Neural cell (in vitro differentiated cells): ENCODE data around the gene CACNA1B. TPM values are rescaled to one million over a fixed set of nuclear protein-coding genes. Genes with fewer than 3 reads are reported as not detected.
"Not testable (repeated sequence)": the region's sequence is repeated elsewhere in the genome, so short reads cannot be mapped to it uniquely, and the experiment has no call there.

Experiments used
- H2AFZ ChIP-seq: fragments of 200-600, 300-800 bp; sonication (generic), shearing (Covaris generic); 2 replicates; pipeline ENCODE4 v1.6.0; 2014; ENCODE audit warnings: low read depth, mild to moderate bottlenecking, antibody characterized with exemption, low read length, moderate library complexity
- H3F3A ChIP-seq: fragments of 200-600 bp; shearing (Covaris generic); 2 replicates; pipeline ENCODE4 v1.6.1; 2016; ENCODE audit warnings: mild to moderate bottlenecking, moderate library complexity, mixed read lengths, antibody characterized with exemption, low read length; ENCODE audit not compliant: insufficient read depth, poor library complexity, severe bottlenecking
- H3K27ac ChIP-seq: fragments of 200-600, 300-800 bp; sonication (generic), shearing (Covaris generic); 2 replicates; pipeline ENCODE4 v1.5.1; 2014; ENCODE audit warnings: mild to moderate bottlenecking, low read length, moderate library complexity
- H3K27me3 ChIP-seq: fragments of 300-800, 200-600 bp; sonication (generic), shearing (Covaris generic); 2 replicates; pipeline ENCODE4 v1.6.0; 2014; ENCODE audit warnings: mild to moderate bottlenecking, low read depth, low read length, moderate library complexity; ENCODE audit not compliant: insufficient read depth
- H3K36me3 ChIP-seq: fragments of 300-800, 200-600 bp; sonication (generic), shearing (Covaris generic); 2 replicates; pipeline ENCODE4 v1.5.1; 2014; ENCODE audit warnings: mild to moderate bottlenecking, antibody characterized with exemption, low read length, moderate library complexity; ENCODE audit not compliant: insufficient read depth
- H3K4me2 ChIP-seq: fragments of 300-800, 200-600 bp; sonication (generic), shearing (Covaris generic); 2 replicates; pipeline ENCODE4 v1.6.0; 2014; ENCODE audit warnings: mild to moderate bottlenecking, low read length
- H3K4me3 ChIP-seq: fragments of 300-800, 200-600 bp; sonication (generic), shearing (Covaris generic); 2 replicates; pipeline ENCODE4 v1.5.1; 2014; ENCODE audit warnings: mild to moderate bottlenecking, low read length, moderate library complexity
- H3K79me2 ChIP-seq: fragments of 200-600 bp; shearing (Covaris generic); replicated peaks from 2 replicates; pipeline ENCODE4 v1.6.0; 2014; ENCODE audit warnings: mild to moderate bottlenecking, low read length, moderate library complexity; ENCODE audit not compliant: insufficient read depth
- H3K9ac ChIP-seq: fragments of 300-800, 200-600 bp; sonication (generic), shearing (Covaris generic); 2 replicates; pipeline ENCODE4 v1.6.1; 2016; ENCODE audit warnings: mild to moderate bottlenecking, low read length, mixed read lengths
- H3K9me2 ChIP-seq: fragments of 200-600 bp; shearing (Covaris generic); 2 replicates; pipeline ENCODE4 v1.6.1; 2016; ENCODE audit warnings: mild to moderate bottlenecking, low read length, mixed read lengths; ENCODE audit not compliant: insufficient read depth
- H3K9me3 ChIP-seq: fragments of 200-600, 300-800 bp; sonication (generic), shearing (Covaris generic); 2 replicates; pipeline ENCODE4 v1.6.1; 2016; ENCODE audit warnings: mild to moderate bottlenecking, mixed run types, low read length, moderate library complexity, mixed read lengths
- H4K20me1 ChIP-seq: fragments of 200-600 bp; shearing (Covaris generic); 2 replicates; pipeline ENCODE4 v1.6.1; 2016; ENCODE audit warnings: mild to moderate bottlenecking, mixed run types; ENCODE audit not compliant: insufficient read depth
- EP300 ChIP-seq: fragments of 450-650 bp; conservative IDR thresholded peaks from 2 replicates; pipeline ENCODE4 v1.6.1; 2014; ENCODE audit warnings: antibody characterized with exemption, mild to moderate bottlenecking, moderate library complexity; ENCODE audit not compliant: poor library complexity, severe bottlenecking
- EZH2 ChIP-seq: fragments of 200-600, 300-800 bp; shearing (Covaris generic), sonication (generic); IDR thresholded peaks from 2 replicates; pipeline ENCODE4 v1.6.1; 2014; ENCODE audit warnings: antibody characterized with exemption, low read length, borderline replicate concordance, mild to moderate bottlenecking; ENCODE audit not compliant: insufficient read depth, poor library complexity, severe bottlenecking
- MXI1 ChIP-seq: fragments of 450-650 bp; conservative IDR thresholded peaks from 2 replicates; pipeline ENCODE4 v1.6.1; 2014; ENCODE audit warnings: antibody characterized with exemption, mild to moderate bottlenecking; ENCODE audit not compliant: poor library complexity, severe bottlenecking
- POLR2AphosphoS5 ChIP-seq: IDR thresholded peaks from 2 replicates; pipeline ENCODE4 v1.6.1; 2012
- RAD21 ChIP-seq: fragments of 450-650 bp; conservative IDR thresholded peaks from 2 replicates; pipeline ENCODE4 v1.6.1; 2014; ENCODE audit warnings: antibody characterized with exemption, mild to moderate bottlenecking, moderate library complexity
- REST ChIP-seq: IDR thresholded peaks from 2 replicates; pipeline ENCODE4 v1.6.1; 2012; ENCODE audit warnings: borderline replicate concordance
- SMC3 ChIP-seq: fragments of 450-650 bp; conservative IDR thresholded peaks from 2 replicates; pipeline ENCODE4 v1.6.1; 2014; ENCODE audit warnings: antibody characterized with exemption, mild to moderate bottlenecking, moderate library complexity; ENCODE audit not compliant: poor library complexity
- TAF1 ChIP-seq: IDR thresholded peaks from 2 replicates; pipeline ENCODE4 v1.6.1; 2012; ENCODE audit warnings: low read depth
- polyA plus RNA-seq: library from polyadenylated mRNA; depleted of rRNA; stranded (reverse); fragments of >200 nt; gene quantifications from 2 replicates; pipeline ENCODE4 v1.2.3, GENCODE V29; 2014
- TF ChIP-seq, protein P1 (sequence below): fragments of 450-650 bp; IDR thresholded peaks from 2 replicates; pipeline ENCODE4 v1.5.1; 2014; ENCODE audit warnings: antibody characterized with exemption, mild to moderate bottlenecking, moderate library complexity; ENCODE audit not compliant: poor library complexity, severe bottlenecking

The CACNA1B gene
- polyA plus RNA-seq, 1 donor from 2014 or later = 5.8 TPM

DNA sequence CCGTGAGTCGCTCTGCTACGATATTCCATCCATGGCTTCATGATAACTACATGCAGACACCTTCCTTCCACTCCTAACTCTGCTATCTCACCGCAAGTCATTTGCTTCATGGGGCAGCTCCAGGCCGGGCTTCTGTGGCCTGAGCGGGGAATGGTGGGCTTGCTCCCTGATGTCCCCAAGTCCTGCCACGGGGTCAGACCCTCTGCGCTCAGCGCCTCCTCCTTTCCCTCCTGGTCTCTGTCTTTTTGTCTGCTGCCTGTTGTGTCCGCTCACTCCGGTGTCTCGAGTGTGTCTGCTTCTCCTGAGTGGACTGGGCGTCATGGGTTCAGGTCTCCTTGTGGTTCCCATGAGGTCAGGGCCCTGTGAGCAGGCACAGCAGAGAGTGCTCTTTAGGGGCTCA, 139.6 kb downstream of the CACNA1B start:
- no peak overlapping the region for H3K9ac ChIP-seq
- no peaks in the 10 kb centered on the region for H3F3A ChIP-seq
- H3K36me3 ChIP-seq = no peaks in the 10 kb centered on the region
- TF ChIP-seq REST (no peak), POLR2AphosphoS5 (no peak), TAF1 (no peak), EP300 (no peak), SMC3 (no peak)
- no peak overlapping the region for H2AFZ ChIP-seq
- no peak overlapping the region for H3K4me3 ChIP-seq
- H3K27ac ChIP-seq = no peak overlapping the region
- peaks cover 4% of the 10 kb centered on the region for H3K27me3 ChIP-seq
- H3K79me2 ChIP-seq = no peaks in the 10 kb centered on the region
- H4K20me1 ChIP-seq = no peaks in the 10 kb centered on the region
- no peak overlapping the region for H3K4me2 ChIP-seq
- H3K9me3 ChIP-seq = no peaks in the 10 kb centered on the region
- H3K9me2 ChIP-seq = no peaks in the 10 kb centered on the region

GRCh38 chr9:138019514-138019913, 141.9 kb downstream of the CACNA1B start:
- H3K36me3 ChIP-seq, H4K20me1 ChIP-seq, H3K27ac ChIP-seq, H3K9ac ChIP-seq, H3K4me2 ChIP-seq, H3K9me3 ChIP-seq, H3K4me3 ChIP-seq, H3F3A ChIP-seq, H3K79me2 ChIP-seq, H3K9me2 ChIP-seq, H2AFZ ChIP-seq: not testable (repeated sequence)
- peaks cover 22% of the 10 kb centered on the region for H3K27me3 ChIP-seq

GRCh38 chr9:138020120-138020794, 142.7 kb downstream of the CACNA1B start:
- H3K9ac ChIP-seq = no peak overlapping the region
- H4K20me1 ChIP-seq = no peaks in the 10 kb centered on the region
- peaks cover 22% of the 10 kb centered on the region for H3K27me3 ChIP-seq
- no peaks in the 10 kb centered on the region for H3K9me3 ChIP-seq
- no peak overlapping the region for H3K4me3 ChIP-seq
- H3K4me2 ChIP-seq = no peak overlapping the region
- H3K9me2 ChIP-seq = no peaks in the 10 kb centered on the region
- no peak overlapping the region for H2AFZ ChIP-seq
- no peaks in the 10 kb centered on the region for H3K36me3 ChIP-seq
- H3K79me2 ChIP-seq = no peaks in the 10 kb centered on the region
- TF ChIP-seq SMC3 = no peak
- no peak overlapping the region for H3K27ac ChIP-seq
- no peaks in the 10 kb centered on the region for H3F3A ChIP-seq

DNA sequence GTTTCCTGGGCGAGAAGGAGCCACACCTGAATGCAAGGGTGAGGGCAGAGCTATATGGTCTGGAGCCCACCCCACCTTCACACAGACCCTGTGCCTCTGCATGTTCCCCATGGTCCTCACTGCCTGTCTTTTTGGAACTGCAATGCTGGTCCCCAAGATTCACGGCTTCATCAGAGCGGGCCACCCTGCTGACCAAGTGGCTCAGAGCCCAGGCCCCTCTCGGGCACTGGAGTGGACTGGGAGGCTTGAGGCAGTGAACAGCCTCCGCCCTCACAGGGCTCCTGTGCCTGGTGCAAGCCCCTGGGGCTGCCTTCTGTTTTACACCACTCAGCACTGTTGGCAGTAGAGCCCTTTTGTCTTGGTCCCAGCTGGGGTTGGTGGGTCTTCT, 143.2 kb downstream of the CACNA1B start:
- TF ChIP-seq EP300 (no peak), POLR2AphosphoS5 (no peak), TAF1 (no peak), EZH2 (no peak), MXI1 (no peak), SMC3 (no peak), RAD21 (no peak), REST (no peak)
- TF ChIP-seq, protein P1, sequence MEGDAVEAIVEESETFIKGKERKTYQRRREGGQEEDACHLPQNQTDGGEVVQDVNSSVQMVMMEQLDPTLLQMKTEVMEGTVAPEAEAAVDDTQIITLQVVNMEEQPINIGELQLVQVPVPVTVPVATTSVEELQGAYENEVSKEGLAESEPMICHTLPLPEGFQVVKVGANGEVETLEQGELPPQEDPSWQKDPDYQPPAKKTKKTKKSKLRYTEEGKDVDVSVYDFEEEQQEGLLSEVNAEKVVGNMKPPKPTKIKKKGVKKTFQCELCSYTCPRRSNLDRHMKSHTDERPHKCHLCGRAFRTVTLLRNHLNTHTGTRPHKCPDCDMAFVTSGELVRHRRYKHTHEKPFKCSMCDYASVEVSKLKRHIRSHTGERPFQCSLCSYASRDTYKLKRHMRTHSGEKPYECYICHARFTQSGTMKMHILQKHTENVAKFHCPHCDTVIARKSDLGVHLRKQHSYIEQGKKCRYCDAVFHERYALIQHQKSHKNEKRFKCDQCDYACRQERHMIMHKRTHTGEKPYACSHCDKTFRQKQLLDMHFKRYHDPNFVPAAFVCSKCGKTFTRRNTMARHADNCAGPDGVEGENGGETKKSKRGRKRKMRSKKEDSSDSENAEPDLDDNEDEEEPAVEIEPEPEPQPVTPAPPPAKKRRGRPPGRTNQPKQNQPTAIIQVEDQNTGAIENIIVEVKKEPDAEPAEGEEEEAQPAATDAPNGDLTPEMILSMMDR = no peak
- H3K9me3 ChIP-seq = no peaks in the 10 kb centered on the region
- no peak overlapping the region for H3K9ac ChIP-seq
- no peaks in the 10 kb centered on the region for H3K36me3 ChIP-seq
- H3K4me3 ChIP-seq = no peak overlapping the region
- no peak overlapping the region for H3K4me2 ChIP-seq
- no peaks in the 10 kb centered on the region for H3F3A ChIP-seq
- no peaks in the 10 kb centered on the region for H4K20me1 ChIP-seq
- peaks cover 22% of the 10 kb centered on the region for H3K27me3 ChIP-seq
- no peak overlapping the region for H3K27ac ChIP-seq
- H3K79me2 ChIP-seq = no peaks in the 10 kb centered on the region
- no peaks in the 10 kb centered on the region for H3K9me2 ChIP-seq
- H2AFZ ChIP-seq = no peak overlapping the region
